Dedifferentiated amniotic fluid mesenchymal stem cell (primary cell): Measurements from ENCODE around the gene SHANK2.
"Not testable (repeated sequence)": the region's sequence is repeated elsewhere in the genome, so short reads cannot be mapped to it uniquely, and the experiment has no call there.

Experiments used
- DNase-seq: peaks from one replicate; pipeline ENCODE4 v3.0.0-alpha.2; 2016; ENCODE audit errors: extremely low spot score

SHANK2 gene

GRCh38 chr11:71245601-71246391 is 6.6 kb downstream of the SHANK2 start:
- DNase-seq = no peak

GRCh38 chr11:71244116-71244810 is 8.1 kb downstream of the SHANK2 start:
- DNase-seq = no peak

- DNase-seq = no peak
Measured at GRCh38 chr11:71242391-71242790, 10.0 kb downstream of the SHANK2 start.

GRCh38 chr11:71241721-71242259 is 10.6 kb downstream of the SHANK2 start:
- DNase-seq = no peak

- DNase-seq = peak; percentile 52
Measured at GRCh38 chr11:71240865-71241691, 11.3 kb downstream of the SHANK2 start.

GRCh38 chr11:71240061-71240690 is 12.2 kb downstream of the SHANK2 start:
- no peak for DNase-seq

GRCh38 chr11:71239581-71239980 is 12.8 kb downstream of the SHANK2 start:
- DNase-seq = no peak

GRCh38 chr11:71238941-71239340 is 13.4 kb downstream of the SHANK2 start:
- DNase-seq = no peak

- DNase-seq = no peak
Measured at GRCh38 chr11:71238285-71238875, 14.0 kb downstream of the SHANK2 start.

- no peak for DNase-seq
Measured at GRCh38 chr11:71237853-71238252, 14.5 kb downstream of the SHANK2 start.

- no peak for DNase-seq
Measured at GRCh38 chr11:71236836-71237475, 15.4 kb downstream of the SHANK2 start.

- DNase-seq = no peak
Measured at GRCh38 chr11:71235719-71236118, 16.7 kb downstream of the SHANK2 start.

- DNase-seq = not testable (repeated sequence)
Measured at GRCh38 chr11:71233896-71234852, 18.2 kb downstream of the SHANK2 start.

- no peak for DNase-seq
Measured at GRCh38 chr11:71232364-71232763, 20.0 kb downstream of the SHANK2 start.

- no peak for DNase-seq
Measured at GRCh38 chr11:71228961-71229360, 23.4 kb downstream of the SHANK2 start.

- DNase-seq = no peak
Measured at GRCh38 chr11:71227058-71227659, 25.2 kb downstream of the SHANK2 start.

GRCh38 chr11:71223671-71224660 is 28.4 kb downstream of the SHANK2 start:
- DNase-seq = no peak

- no peak for DNase-seq
Measured at GRCh38 chr11:71223081-71223405, 29.3 kb downstream of the SHANK2 start.
